MCF 10A (cell line): ENCODE data around the gene ZNF75A. TPM values are rescaled to one million over a fixed set of nuclear protein-coding genes. Genes with fewer than 3 reads are reported as not detected.

ENCODE experiments used
- Bru-seq: library from RNA; stranded (reverse); fragments of 400-500 nt; gene quantifications from one replicate; lab custom pipeline; 2021; lab: Mats Ljungman, UMichigan
- BruChase-seq, 2 experiments: library from RNA; stranded (reverse); fragments of 400-500 nt; gene quantifications; one replicate each; lab custom pipeline; 2021; lab: Mats Ljungman, UMichigan
- BruUV-seq: library from RNA; stranded (reverse); fragments of 400-500 nt; replicated peaks from 2 replicates; lab custom pipeline; 2021; lab: Mats Ljungman, UMichigan
- CTCF ChIA-PET: fragments of 300-600 bp; sonication (Branson Sonifier 250); formaldehyde crosslinking; extraction: SDS; loops from one replicate; lab custom pipeline; 2021; ENCODE audit warnings: antibody characterized with exemption, inconsistent platforms; lab: Yijun Ruan, JAX
- POLR2A ChIA-PET: fragments of 300-600, 350-650 bp; sonication (Branson Sonifier 250); formaldehyde crosslinking; extraction: SDS; loops from one replicate; lab custom pipeline; 2020; ENCODE audit warnings: antibody characterized with exemption, inconsistent platforms; lab: Yijun Ruan, JAX
- DNase-seq: peaks from one replicate; pipeline ENCODE4 v3.0.0-alpha.2; 2018; ENCODE audit not compliant: unreplicated experiment
- H3K27ac Mint-ChIP-seq: one replicate; pipeline ENCODE4 v1.8.0; 2022; ENCODE audit warnings: mild to moderate bottlenecking, low read depth, mixed read lengths; ENCODE audit not compliant: unreplicated experiment
- H3K27me3 Mint-ChIP-seq: one replicate; pipeline ENCODE4 v1.8.0; 2022; ENCODE audit warnings: mixed read lengths; ENCODE audit not compliant: insufficient read depth, unreplicated experiment
- H3K36me3 Mint-ChIP-seq: one replicate; pipeline ENCODE4 v1.8.0; 2022; ENCODE audit warnings: mild to moderate bottlenecking, moderate library complexity, mixed read lengths; ENCODE audit not compliant: insufficient read depth, unreplicated experiment
- H3K4me1 Mint-ChIP-seq: one replicate; pipeline ENCODE4 v1.8.0; 2022; ENCODE audit warnings: mixed read lengths; ENCODE audit not compliant: insufficient read depth, unreplicated experiment
- H3K4me3 Mint-ChIP-seq: one replicate; pipeline ENCODE4 v1.8.0; 2022; ENCODE audit warnings: mild to moderate bottlenecking, moderate library complexity, mixed read lengths; ENCODE audit not compliant: unreplicated experiment
- H3K9me3 Mint-ChIP-seq: one replicate; pipeline ENCODE4 v1.8.0; 2022; ENCODE audit warnings: mixed read lengths; ENCODE audit not compliant: unreplicated experiment
- CTCF ChIP-seq: fragments of 200-600 bp; IDR thresholded peaks from one replicate; pipeline ENCODE4 v1.8.0; 2022; ENCODE audit warnings: antibody characterized with exemption, mild to moderate bottlenecking; ENCODE audit not compliant: unreplicated experiment
- intact Hi-C: fragments of 100-400 bp; cut with micrococcal nuclease; formaldehyde crosslinking; loops from 2 replicates; pipeline ENCODE4 v1.14.1; 2022
- long read RNA-seq: library from polyadenylated mRNA; stranded (forward); transcript quantifications from one replicate; pipeline ENCODE4 v2.0.0, GENCODE V29; 2022
- total RNA-seq: library from RNA; stranded (reverse); gene quantifications from 2 replicates; pipeline ENCODE4 v1.2.3, GENCODE V29; 2022

Gene ZNF75A
- total RNA-seq (24.3 and 28.2 TPM in 2 replicates), Bru-seq, nascent RNA (percentile 87 among the genes with signal in this experiment), BruChase-seq, experiment 1, labeled RNA remaining after a 6-hour chase (percentile 72 among the genes with signal in this experiment), BruChase-seq, experiment 2, labeled RNA remaining after a 2-hour chase (percentile 89 among the genes with signal in this experiment)
- long read RNA-seq, partial matches to known transcripts: 1 of 23 reads
- long read RNA-seq, other reads (novel, unspliced or antisense): 17 of 23 reads

GRCh38 chr16:3305109-3306068 is at the start of gene ZNF75A, which contains the start of gene TIGD7:
Gene ZNF75A, plus strand, starts transcription at chr16:3305497. Its CDS starts 2,932 bp downstream, at chr16:3308429.
Gene TIGD7, minus strand, starts transcription at chr16:3305430. Its CDS starts 4,816 bp downstream, at chr16:3300614.
- intact Hi-C loops: no loop called here
- BruUV-seq: no TSS peak
- ChIA-PET POLR2A (interaction anchor here (0.6 to 5.3 kb wide), 15 partner anchors 9 to 1695 kb away, joined by 3 to 42 read pairs (median 3); partner anchors contain the start of genes ZNF174, ZNF263 and ZSCAN32), CTCF (interaction anchor here (0.7 to 1.8 kb wide), 3 partner anchors 9 to 152 kb away, joined by 3 to 7 read pairs (median 5); no protein-coding TSS in a partner anchor)
- Mint-ChIP-seq H3K27ac (peak within 1 kb of the TSS; percentile 54), H3K27me3 (no peaks in the 10 kb centered on the region), H3K4me1 (no peaks in the 10 kb centered on the region), H3K36me3 (peaks cover 41% of the 10 kb centered on the region), H3K9me3 (peaks cover 24% of the 10 kb centered on the region), H3K4me3 (peak within 1 kb of the TSS; percentile 70)
- TF ChIP-seq CTCF: no peak
- DNase-seq: peak; percentile 81

GRCh38 chr16:3256146-3256865 is 49.0 kb upstream of the ZNF75A start, which contains the start of gene MEFV:
Gene MEFV, minus strand, starts transcription at chr16:3256633. Its CDS starts 46 bp downstream, at chr16:3256587.
- H3K36me3 Mint-ChIP-seq: peaks cover 17% of the 10 kb centered on the region
- no peak for TF ChIP-seq CTCF
- ChIA-PET CTCF (no interaction called here), POLR2A (no interaction called here)
- no peaks in the 10 kb centered on the region for H3K27me3 Mint-ChIP-seq
- intact Hi-C loops: no loop called here
- no peak within 1 kb of the TSS for H3K4me3 Mint-ChIP-seq
- BruUV-seq: no TSS peak
- H3K4me1 Mint-ChIP-seq: no peaks in the 10 kb centered on the region
- peak; percentile 94 for DNase-seq
- no peaks in the 10 kb centered on the region for H3K9me3 Mint-ChIP-seq
- H3K27ac Mint-ChIP-seq: no peak within 1 kb of the TSS

GRCh38 chr16:3256866-3257465 is 48.3 kb upstream of the ZNF75A start:
- H3K36me3 Mint-ChIP-seq: peaks cover 17% of the 10 kb centered on the region
- no peak overlapping the region for H3K27ac Mint-ChIP-seq
- no peak overlapping the region for H3K4me3 Mint-ChIP-seq
- intact Hi-C loops: no loop called here
- DNase-seq: peak; percentile 87
- H3K27me3 Mint-ChIP-seq: no peaks in the 10 kb centered on the region
- TF ChIP-seq CTCF: no peak
- no peaks in the 10 kb centered on the region for H3K4me1 Mint-ChIP-seq
- ChIA-PET POLR2A (no interaction called here), CTCF (interaction anchor here (0.6 to 0.9 kb wide), 3 partner anchors 94 to 935 kb away, joined by 3 to 4 read pairs (median 3); no protein-coding TSS in a partner anchor)
- H3K9me3 Mint-ChIP-seq: no peaks in the 10 kb centered on the region
- no TSS peak for BruUV-seq
